HUES48 (cell line): ENCODE results near the gene TGM4.

Experiments
- H3K27ac ChIP-seq: one replicate; pipeline ENCODE4 v1.7.0; 2013; ENCODE audit warnings: low read depth, low read length, inconsistent platforms
- H3K27me3 ChIP-seq: 2 replicates; pipeline ENCODE4 v1.6.1; 2013; ENCODE audit warnings: mild to moderate bottlenecking, low read length; ENCODE audit not compliant: control insufficient read depth, insufficient read depth
- H3K36me3 ChIP-seq: 2 replicates; pipeline ENCODE4 v1.6.1; 2013; ENCODE audit warnings: low read length; ENCODE audit not compliant: control insufficient read depth, insufficient read depth
- H3K4me1 ChIP-seq: 2 replicates; pipeline ENCODE4 v1.6.1; 2013; ENCODE audit warnings: mild to moderate bottlenecking, low read length; ENCODE audit not compliant: control insufficient read depth, insufficient read depth
- H3K4me3 ChIP-seq: 2 replicates; pipeline ENCODE4 v1.5.1; 2013; ENCODE audit warnings: mild to moderate bottlenecking, low read depth, low read length
- H3K9ac ChIP-seq: 2 replicates; pipeline ENCODE4 v1.6.1; 2013; ENCODE audit warnings: mild to moderate bottlenecking, low read depth, low read length, moderate library complexity
- H3K9me3 ChIP-seq: 2 replicates; pipeline ENCODE4 v1.6.1; 2013; ENCODE audit warnings: low read length; ENCODE audit not compliant: control insufficient read depth, insufficient read depth

TGM4 gene

GRCh38 chr3:44899683-44900367, 25.4 kb downstream of the TGM4 start:
- H3K9ac ChIP-seq, result no peak overlapping the region

GRCh38 chr3:44902628-44903027, 28.2 kb downstream of the TGM4 start:
- Histone ChIP-seq H3K36me3 (no peaks in the 10 kb centered on the region), H3K9ac (no peak overlapping the region), H3K9me3 (peaks cover 7% of the 10 kb centered on the region; the same call in 1 of the 2 replicates), H3K27ac (no peak overlapping the region), H3K4me1 (peaks cover 9% of the 10 kb centered on the region), H3K27me3 (no peaks in the 10 kb centered on the region), H3K4me3 (no peak overlapping the region)

More at GRCh38 chr3:44899683-44900367, 25.4 kb downstream of the TGM4 start:
- no peaks in the 10 kb centered on the region for H3K27me3 ChIP-seq
- no peak overlapping the region for H3K27ac ChIP-seq
- H3K36me3 ChIP-seq, result no peaks in the 10 kb centered on the region
- no peaks in the 10 kb centered on the region for H3K9me3 ChIP-seq
- H3K4me3 ChIP-seq, result no peak overlapping the region
- H3K4me1 ChIP-seq, result peaks cover 9% of the 10 kb centered on the region

DNA sequence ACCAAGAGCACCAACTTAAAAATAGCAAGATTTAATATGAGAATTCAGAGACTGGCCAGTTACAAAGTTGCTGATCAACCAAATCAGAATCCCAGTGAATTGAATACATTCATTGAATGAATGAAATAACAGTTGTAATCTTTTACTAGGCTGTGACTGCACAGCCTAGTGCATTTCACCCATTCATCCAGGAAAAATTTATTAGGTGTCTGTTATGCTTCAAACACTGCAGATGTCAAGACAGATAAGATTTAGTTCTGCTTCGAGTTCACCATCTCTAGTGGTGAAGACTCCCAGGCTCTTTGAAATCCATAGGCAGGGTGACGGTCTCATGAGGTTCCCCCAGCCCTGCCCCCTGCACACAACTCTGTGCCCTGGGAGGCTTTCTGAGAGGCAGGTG, 28.9 kb downstream of the TGM4 start:
- Histone ChIP-seq H3K36me3 (no peaks in the 10 kb centered on the region), H3K9me3 (peaks cover 7% of the 10 kb centered on the region; the same call in 1 of the 2 replicates), H3K9ac (no peak overlapping the region), H3K27me3 (no peaks in the 10 kb centered on the region), H3K27ac (no peak overlapping the region), H3K4me1 (peaks cover 9% of the 10 kb centered on the region), H3K4me3 (no peak overlapping the region)

- H3K4me3 ChIP-seq, result no peak overlapping the region
Measured at GRCh38 chr3:44903751-44904150, 29.3 kb downstream of the TGM4 start.

DNA sequence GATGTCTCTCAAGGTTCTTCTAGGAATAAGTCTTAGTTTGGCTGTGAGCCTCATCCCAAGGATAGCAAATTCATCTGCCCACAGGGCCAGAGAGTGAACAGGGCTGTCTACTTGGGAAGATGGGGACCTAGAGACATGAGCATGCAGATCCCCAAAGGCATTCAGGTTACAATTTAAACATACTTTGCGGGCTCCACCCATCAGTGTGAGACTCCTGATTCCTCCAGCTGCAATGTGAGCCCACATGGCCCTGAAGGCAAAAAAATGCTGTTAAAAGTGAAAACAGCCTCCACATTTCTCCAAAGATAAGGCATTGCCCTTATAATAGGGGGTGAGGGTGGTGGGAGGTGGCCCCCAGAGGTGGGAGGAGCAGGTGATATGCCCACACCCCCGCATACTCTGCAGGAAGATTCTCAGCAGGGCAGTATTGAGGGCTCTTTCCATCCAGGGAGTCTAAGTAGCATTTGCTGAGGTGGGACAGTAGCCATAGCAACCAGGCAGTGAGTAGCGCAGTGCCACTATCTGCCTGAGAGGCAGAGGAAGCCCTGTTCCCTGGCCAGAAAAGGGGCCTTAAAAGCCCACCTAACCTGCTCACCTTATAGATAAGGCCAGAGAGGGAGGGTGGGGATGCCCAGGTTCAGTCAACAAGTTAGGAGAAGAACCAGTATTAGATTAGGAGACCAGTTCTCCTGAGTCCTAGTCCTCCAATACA, 31.2 kb downstream of the TGM4 start:
- no peaks in the 10 kb centered on the region for H3K4me1 ChIP-seq
- no peak overlapping the region for H3K4me3 ChIP-seq
- peaks cover 7% of the 10 kb centered on the region; the same call in 1 of the 2 replicates for H3K9me3 ChIP-seq
- no peak overlapping the region for H3K27ac ChIP-seq
- no peaks in the 10 kb centered on the region for H3K27me3 ChIP-seq
- H3K9ac ChIP-seq, result no peak overlapping the region
- no peaks in the 10 kb centered on the region for H3K36me3 ChIP-seq

More at GRCh38 chr3:44903751-44904150, 29.3 kb downstream of the TGM4 start:
- no peaks in the 10 kb centered on the region for H3K36me3 ChIP-seq
- H3K4me1 ChIP-seq, result peaks cover 9% of the 10 kb centered on the region
- H3K27ac ChIP-seq, result no peak overlapping the region
- no peak overlapping the region for H3K9ac ChIP-seq
- H3K27me3 ChIP-seq, result no peaks in the 10 kb centered on the region
- peaks cover 7% of the 10 kb centered on the region; the same call in 1 of the 2 replicates for H3K9me3 ChIP-seq

DNA sequence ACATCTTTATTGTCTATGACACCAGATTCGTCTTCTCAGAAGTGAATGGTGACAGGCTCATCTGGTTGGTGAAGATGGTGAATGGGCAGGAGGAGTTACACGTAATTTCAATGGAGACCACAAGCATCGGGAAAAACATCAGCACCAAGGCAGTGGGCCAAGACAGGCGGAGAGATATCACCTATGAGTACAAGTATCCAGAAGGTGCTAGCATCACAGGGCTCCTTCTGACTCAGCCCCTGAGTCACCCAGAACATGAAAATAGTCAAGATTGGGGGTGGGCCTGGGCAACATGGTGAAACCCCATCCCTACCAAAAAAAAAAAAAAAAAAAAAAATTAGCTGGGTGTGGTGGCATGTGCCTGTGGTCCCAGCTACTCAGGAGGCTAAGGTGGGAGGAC, 32.6 kb downstream of the TGM4 start:
- Histone ChIP-seq H3K9me3 (peaks cover 7% of the 10 kb centered on the region; the same call in 1 of the 2 replicates), H3K4me3 (no peak overlapping the region), H3K4me1 (no peaks in the 10 kb centered on the region), H3K27me3 (no peaks in the 10 kb centered on the region), H3K27ac (no peak overlapping the region), H3K9ac (no peak overlapping the region), H3K36me3 (no peaks in the 10 kb centered on the region)

GRCh38 chr3:44907612-44908011, 33.2 kb downstream of the TGM4 start:
- no peaks in the 10 kb centered on the region for H3K36me3 ChIP-seq
- no peaks in the 10 kb centered on the region for H3K27me3 ChIP-seq
- no peak overlapping the region for H3K9ac ChIP-seq
- no peak overlapping the region for H3K4me3 ChIP-seq
- H3K9me3 ChIP-seq, result peaks cover 7% of the 10 kb centered on the region; the same call in 1 of the 2 replicates
- H3K4me1 ChIP-seq, result no peaks in the 10 kb centered on the region
- H3K27ac ChIP-seq, result no peak overlapping the region

DNA sequence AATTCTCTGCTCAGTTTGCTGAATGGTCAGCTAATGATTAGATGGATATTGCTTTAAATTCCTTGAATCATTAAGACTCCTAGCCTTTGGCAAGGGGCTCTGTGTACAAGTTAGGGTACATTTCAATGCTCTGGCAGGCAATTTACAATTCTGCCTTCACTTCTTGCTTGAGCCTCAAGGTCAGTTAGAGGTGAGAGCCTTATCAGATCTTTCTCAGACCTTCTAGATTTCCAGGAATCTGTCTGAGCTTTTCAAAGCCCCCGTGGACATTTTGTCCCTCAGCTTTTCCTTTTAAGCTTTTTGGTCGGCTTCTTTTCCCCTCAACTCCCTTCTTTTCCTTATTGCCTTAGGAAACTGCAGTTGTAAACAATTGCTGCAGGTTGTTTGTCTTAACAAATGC, 34.7 kb downstream of the TGM4 start:
- H3K27me3 ChIP-seq, result no peaks in the 10 kb centered on the region
- no peak overlapping the region for H3K9ac ChIP-seq
- no peaks in the 10 kb centered on the region for H3K4me1 ChIP-seq
- H3K4me3 ChIP-seq, result no peak overlapping the region
- H3K36me3 ChIP-seq, result no peaks in the 10 kb centered on the region
- peaks cover 7% of the 10 kb centered on the region; the same call in 1 of the 2 replicates for H3K9me3 ChIP-seq
- no peak overlapping the region for H3K27ac ChIP-seq

GRCh38 chr3:44910693-44911092, 36.3 kb downstream of the TGM4 start:
- Histone ChIP-seq H3K27ac (no peak overlapping the region), H3K4me1 (no peaks in the 10 kb centered on the region), H3K9me3 (peaks cover 7% of the 10 kb centered on the region; the same call in 1 of the 2 replicates), H3K27me3 (no peaks in the 10 kb centered on the region), H3K36me3 (no peaks in the 10 kb centered on the region), H3K9ac (no peak overlapping the region), H3K4me3 (no peak overlapping the region)

GRCh38 chr3:44913868-44914468, 39.6 kb downstream of the TGM4 start:
- Histone ChIP-seq H3K27ac (no peak overlapping the region), H3K4me3 (no peak overlapping the region), H3K9ac (no peak overlapping the region), H3K27me3 (no peaks in the 10 kb centered on the region), H3K9me3 (no peaks in the 10 kb centered on the region), H3K36me3 (0 out of 2 replicates have a peak, but pooled peaks cover 4% of the 10 kb centered on the region), H3K4me1 (no peaks in the 10 kb centered on the region)

DNA sequence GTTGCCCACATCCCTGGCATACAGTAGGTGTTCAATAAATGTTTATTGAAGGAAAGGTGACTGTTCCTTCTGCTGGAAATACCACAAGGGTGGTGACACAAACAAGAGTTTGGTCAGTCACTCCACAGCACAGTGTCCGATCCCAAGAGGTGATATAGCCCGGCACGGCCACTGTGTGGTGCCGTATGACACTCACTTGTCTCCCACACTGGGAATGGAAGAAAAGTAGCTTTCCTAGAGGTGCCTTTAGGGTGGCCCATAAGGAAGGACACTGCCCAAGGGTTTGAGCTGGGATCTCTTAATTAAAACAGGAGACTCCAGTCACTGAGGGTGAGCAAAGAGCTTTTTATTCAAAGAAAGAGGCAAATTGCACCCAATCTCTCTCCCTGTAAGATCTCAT, 40.5 kb downstream of the TGM4 start:
- Histone ChIP-seq H3K9ac (no peak overlapping the region), H3K9me3 (no peaks in the 10 kb centered on the region), H3K4me1 (no peaks in the 10 kb centered on the region), H3K27ac (no peak overlapping the region), H3K4me3 (no peak overlapping the region), H3K27me3 (no peaks in the 10 kb centered on the region), H3K36me3 (peaks cover 8% of the 10 kb centered on the region; the same call in 1 of the 2 replicates)
